GM19324 (cell line): ENCODE data around the gene UBA1.

Source experiments
- ATAC-seq: cut with Tn5 transposase; IDR thresholded peaks from one replicate; pipeline ENCODE4 v1.9.1; 2021; ENCODE audit warnings: mild to moderate bottlenecking, moderate library complexity; ENCODE audit not compliant: unreplicated experiment, low FRiP score

UBA1 gene

DNA sequence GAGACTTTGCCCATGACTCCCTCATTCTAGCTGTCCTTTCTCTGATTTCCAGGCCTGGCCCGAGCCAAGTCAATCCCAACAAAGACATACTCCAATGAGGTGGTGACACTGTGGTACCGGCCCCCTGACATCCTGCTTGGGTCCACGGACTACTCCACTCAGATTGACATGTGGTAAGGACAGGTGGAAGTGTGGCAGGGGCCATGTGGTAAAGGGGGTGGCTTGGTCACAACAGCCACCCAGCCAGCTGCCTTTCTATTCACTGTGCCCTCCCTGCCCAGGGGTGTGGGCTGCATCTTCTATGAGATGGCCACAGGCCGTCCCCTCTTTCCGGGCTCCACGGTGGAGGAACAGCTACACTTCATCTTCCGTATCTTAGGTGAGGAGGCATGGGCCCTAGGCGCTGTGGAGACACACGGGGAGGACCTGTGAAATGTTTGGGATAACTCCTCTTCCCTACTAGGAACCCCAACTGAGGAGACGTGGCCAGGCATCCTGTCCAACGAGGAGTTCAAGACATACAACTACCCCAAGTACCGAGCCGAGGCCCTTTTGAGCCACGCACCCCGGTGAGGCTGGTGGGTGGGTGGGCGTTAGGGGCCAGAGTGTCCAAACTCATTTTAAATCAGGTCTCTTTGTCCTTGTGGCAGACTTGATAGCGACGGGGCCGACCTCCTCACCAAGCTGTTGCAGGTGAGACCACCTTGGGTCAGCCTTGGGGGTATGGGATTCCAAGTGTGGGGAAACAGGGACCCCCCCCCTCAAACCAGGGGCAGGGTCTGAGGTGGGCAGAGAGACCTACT lies 33.1 kb downstream of the UBA1 start:
- ATAC-seq = no peak

DNA sequence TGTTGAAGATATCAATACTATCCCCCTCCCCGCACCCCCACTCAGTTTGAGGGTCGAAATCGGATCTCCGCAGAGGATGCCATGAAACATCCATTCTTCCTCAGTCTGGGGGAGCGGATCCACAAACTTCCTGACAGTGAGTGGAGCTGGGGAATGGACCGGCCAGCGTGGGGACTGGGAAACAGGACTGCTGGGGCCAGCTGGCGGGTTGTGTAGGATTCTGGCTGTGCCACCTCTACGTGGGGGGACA lies 33.6 kb downstream of the UBA1 start:
- ATAC-seq = no peak

DNA sequence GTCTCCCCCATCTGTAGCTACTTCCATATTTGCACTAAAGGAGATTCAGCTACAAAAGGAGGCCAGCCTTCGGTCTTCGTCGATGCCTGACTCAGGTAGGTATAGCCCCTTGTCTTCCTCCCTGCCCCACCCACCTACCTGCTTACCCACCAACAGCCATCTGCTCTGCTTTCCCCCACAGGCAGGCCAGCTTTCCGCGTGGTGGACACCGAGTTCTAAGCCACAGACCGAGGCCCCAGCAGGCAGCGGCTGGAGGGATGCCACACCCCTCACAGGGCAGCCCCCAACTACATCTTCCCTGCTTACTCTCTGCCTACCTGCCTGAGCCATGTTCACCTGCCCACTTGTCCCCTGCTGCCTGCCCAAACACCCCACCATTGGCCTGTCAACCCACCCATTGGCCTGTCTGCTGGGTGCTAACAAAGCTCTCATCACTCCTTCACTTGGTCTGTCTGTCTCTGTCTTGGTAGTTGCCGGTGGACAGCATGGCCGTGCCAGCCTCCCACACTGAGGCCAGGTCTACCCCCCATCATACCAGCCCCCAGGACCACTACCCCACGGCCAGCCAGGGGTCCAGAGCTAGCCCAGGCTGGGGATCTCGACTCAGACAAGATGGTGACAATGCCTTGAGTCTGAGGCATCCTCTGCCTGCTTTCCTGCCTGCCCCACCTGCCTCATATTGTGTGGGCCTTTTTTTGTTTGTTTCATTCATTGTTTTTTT lies 35.1 kb downstream of the UBA1 start:
- no peak for ATAC-seq

DNA sequence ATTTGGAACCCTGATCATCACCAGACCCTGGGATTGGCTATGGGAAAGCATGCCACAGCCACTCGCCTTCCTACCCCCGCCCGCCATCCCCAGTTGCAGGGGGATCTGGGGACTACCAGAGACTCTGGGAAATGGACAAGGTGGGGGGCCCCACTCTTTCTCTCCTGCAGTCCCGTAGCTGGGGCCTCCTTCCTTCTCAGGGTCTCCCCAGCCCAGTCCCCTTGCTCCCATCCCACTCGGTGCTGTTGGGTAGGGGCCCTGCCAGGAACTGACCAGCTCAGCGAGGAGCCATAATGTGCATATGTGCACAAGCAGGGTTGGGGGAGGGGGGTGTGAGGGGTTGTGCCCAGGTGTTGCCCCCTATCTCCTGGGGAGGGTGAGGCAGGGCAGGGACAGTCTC lies 35.8 kb downstream of the UBA1 start:
- no peak for ATAC-seq

DNA sequence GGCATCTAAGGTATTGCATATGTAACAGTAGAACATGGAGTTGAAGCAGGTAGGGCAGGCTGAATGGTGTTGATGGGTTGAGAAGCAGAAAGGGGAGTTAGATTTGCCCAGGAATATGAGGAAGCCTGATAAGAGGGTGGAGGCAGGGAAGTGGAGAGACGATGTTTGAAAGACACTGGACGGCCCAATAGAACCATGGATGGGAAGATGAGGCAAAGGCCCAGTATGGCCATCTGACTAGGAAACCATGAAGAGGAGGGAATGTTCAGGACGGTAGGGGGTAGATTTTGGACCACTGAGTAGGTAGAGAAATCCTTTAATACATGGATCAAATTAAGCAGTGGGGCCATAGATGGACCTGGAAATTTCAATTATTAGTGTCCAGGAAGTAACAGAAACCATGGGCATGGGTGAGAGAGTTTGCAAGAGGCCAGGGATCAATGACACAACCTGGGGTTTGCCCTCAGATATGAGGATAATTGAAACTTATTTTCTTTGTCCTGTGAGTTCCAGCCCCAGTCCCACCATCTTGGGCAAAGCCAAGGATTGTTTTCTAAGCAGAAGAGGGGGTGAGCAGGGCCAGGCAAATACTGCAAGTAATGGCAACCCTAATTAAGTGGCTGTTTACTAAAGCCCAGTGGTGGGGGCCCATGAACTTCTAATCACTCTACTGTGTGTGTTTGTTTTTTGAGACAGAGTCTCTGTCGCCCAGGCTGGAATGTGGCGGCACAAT lies 36.7 kb downstream of the UBA1 start:
- ATAC-seq = no peak

DNA sequence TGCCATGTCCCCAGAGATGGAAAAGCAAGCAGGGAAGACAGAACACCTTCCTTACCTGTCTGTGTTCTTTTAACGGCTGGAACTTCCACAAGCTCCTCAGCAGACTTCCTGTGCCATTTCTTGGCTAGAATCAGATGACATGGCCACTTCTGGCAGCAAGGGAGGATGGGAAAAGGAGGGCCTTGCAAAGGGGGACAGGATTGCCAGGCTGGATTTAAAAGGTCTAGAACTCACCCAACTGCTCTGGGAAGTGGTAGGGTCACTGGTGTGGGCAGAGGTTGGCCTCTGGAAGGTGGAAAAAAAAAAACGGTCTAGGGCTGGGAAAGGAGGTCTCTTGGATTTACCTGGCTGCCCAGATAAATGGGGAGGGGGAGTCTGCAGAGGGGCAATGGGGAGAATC lies 37.5 kb downstream of the UBA1 start:
- no peak for ATAC-seq

DNA sequence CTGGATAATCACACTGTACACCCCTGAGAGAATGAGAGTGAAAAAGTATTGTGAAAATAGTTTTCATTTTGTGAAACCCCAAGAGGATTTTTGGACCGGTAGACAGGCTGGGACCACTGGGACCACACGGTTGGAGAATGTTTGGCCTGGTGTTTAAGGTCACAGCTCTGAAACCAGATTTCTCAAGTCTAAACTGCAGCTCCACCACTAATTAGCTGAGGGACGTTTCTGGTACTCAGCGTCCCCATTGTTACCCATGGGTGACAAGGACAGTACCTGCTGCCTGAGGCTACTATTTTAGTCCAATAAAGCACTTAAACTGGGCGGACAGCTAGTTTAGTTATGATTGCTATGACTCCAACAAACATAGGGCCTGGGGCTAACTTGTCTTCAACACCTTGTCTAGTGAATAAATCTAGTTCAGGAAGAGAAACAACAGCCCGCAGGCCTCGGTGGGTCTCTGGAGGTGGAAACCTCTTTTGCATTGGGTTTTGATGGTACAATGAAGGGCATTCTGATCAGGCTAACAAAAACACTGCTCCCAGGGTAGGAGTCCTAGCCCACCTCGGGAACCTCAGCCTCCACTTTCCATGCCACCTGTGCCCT lies 38.7 kb downstream of the UBA1 start:
- no peak for ATAC-seq

DNA sequence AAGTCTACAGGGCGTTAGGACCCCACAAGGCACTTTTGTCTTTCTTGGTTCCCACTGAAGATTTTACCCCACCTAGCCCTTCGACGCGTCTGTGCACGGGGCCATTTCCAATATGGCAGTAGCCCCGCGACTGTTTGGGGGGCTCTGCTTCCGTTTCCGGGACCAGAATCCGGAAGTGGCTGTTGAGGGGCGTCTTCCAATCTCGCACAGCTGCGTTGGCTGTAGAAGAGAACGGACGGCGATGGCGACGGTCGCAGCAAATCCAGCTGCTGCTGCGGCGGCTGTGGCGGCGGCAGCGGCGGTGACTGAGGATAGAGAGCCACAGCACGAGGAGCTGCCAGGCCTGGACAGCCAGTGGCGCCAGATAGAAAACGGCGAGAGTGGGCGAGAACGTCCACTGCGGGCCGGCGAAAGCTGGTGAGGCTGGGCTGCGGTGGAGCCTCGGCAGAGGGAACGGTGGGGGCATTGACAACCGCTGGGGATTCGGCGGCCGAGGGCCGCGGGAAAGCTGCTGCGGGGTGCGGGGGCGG lies 39.2 kb downstream of the UBA1 start, which contains the start of gene USP11:
Gene USP11 (plus strand): TSS at position 207 of the 530 bp plus-strand sequence. CDS start 35 bp downstream, at position 242.
- peak; percentile 9 for ATAC-seq

DNA sequence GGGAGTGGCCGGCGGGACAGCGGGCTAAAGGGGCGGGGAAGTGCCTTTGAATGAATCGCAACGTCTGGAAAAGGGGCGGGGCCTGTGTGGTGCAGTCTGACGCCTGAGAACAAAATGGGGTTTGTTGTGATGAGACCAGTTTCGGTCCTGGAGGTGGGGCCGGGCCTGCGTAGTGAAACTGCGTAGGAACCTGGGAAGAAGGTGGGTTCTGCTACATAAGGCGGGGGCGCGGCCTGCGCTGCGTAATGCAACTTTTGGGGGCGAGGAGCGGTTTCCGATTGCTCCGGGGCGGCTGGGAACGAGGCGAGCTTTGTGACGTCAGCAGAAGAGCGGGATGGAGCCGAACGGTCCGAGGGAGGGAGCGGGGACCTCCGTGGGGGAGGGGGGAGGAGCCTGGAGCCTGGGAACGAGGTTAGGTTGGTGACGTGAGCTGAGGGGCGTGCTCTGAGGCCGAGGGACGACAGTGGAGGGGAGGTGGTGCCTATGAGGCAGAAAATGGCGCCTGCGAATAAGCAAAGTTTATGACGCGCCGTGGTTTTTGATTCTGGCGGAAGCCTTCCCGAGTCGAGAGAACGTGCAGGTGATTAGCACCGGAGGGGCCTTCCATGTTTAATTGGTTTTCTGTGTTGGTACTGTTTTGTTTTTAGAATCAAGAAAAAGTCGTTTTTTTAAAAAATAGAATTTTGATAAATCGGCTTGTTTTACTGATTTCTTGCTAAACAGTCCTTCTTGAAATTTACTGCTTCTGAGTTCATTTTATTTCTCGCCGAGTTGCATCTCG lies 39.9 kb downstream of the UBA1 start:
- ATAC-seq = peak; percentile 86

DNA sequence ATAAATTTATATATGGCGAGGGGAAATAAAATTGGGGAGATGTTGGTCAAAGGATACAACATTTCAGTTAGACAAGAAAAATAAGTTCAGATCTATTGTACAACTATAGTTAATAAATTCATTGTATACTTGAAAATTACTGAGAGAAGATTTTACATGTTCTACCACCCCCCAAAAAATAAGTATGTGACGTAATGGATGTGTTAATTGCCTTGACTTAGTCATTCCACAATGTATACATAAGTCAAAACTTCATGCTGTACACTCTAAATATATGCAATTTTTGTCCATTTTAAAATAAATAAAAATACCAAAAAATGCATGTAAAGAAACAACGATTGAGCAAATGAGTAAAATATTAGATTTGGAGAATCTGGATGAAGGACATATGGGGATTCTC lies 41.0 kb downstream of the UBA1 start:
- ATAC-seq = no peak

DNA sequence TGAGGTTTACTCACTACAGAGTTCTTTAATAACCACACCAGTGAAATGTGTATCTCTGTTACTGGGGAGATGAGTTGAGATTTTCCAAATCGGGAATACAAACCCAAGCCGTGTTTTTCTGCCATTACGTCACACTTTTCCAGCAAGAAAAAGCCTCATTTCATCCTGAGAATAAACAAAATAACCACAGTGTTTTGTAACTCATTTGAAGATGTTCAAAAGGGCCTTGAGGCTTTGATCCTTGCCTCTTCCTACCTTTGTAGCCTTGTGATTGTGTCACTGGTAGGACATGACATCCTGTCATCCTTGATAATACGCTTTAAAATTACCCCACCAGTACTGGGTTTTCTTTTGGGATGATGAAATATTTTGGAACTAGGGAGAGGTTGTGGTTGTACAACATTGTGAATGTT lies 42.1 kb downstream of the UBA1 start:
- no peak for ATAC-seq

DNA sequence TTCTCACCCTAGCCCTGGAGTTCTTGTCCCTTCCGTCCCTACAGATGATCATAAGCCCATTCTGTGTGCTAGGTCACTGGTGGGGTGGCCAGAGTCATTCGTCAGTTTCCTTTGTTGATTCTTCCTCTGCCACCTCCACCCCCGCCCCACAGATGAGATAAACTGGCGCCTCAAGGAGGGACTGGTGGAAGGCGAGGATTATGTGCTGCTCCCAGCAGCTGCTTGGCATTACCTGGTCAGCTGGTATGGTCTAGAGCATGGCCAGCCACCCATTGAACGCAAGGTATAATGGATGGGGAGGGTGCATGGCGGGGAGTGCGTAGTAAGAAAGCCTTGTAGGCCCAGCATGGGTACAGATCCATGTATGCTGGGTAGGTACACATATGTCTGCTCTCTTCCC lies 45.6 kb downstream of the UBA1 start:
- no peak for ATAC-seq

DNA sequence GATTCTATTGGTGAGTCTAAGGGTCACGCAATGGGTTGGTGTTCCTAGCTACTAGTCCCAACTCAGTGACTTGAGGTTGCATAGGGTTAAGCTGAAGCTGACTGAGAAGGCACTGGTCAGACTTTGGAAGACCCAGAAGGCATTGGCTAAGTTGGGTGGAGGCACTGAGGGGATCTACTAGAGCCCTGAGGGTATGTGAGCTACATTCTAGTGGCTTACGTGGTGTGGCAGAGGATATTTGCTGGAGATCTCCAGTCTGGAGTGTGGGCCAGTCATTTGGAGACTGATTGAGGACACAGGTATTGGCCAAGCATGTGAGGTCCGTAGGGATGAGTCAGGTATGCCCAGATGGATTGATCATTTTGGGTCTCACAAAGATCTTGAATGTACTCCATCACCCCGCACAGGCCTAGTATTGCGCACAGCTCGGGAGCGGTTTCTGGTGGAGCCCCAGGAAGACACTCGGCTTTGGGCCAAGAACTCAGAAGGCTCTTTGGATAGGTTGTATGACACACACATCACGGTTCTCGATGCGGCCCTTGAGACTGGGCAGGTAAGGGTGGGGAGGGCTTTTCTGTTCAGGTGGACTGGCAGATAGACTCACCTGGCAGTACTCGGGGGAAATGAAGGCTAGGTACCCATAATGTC lies 46.4 kb downstream of the UBA1 start:
- ATAC-seq = no peak

DNA sequence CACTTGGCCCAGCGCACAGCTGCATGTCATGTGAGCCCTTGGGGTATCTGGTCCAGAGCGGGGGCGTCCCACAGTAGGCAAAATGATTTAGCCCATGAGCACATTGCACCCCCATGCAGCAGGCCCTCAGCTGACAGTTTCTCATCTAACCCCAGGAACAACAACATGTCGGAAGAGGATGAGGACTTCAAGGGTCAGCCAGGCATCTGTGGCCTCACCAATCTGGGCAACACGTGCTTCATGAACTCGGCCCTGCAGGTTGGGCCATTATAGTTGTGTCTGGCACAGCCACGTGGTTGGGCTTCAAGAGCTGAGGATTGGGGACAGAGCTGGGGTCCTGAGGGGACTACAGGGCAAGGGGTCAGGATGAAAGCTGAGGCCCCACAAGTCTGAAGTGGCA lies 47.0 kb downstream of the UBA1 start:
- ATAC-seq = no peak

DNA sequence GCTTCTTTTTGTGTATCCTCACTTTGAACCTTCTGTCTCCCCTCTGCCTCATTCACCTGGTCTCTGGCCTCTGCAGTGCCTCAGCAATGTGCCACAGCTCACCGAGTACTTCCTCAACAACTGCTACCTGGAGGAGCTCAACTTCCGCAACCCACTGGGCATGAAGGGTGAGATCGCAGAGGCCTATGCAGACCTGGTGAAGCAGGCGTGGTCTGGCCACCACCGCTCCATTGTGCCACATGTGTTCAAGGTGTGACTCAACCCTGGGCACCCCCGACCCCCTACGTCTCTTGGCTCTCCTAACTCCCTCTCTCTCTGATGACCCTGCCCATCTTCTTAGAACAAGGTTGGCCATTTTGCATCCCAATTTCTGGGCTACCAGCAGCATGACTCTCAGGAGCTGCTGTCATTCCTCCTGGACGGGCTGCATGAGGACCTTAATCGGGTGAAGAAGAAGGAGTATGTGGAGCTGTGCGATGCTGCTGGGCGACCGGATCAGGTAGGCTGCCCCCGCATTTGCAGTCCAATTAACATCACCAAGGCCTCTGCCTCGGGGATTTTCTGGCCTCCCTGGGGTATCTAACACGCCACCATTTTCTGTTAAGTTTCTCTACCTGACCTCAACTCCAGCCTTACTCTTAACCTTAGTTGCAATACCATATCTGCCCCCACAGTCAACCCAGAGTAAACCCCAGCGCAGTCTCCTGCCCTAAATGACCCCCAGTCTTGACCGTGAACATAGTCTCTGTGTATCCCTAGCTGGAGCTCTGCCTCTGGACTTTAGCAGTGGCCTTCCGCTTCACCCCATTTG lies 47.8 kb downstream of the UBA1 start:
- no peak for ATAC-seq

DNA sequence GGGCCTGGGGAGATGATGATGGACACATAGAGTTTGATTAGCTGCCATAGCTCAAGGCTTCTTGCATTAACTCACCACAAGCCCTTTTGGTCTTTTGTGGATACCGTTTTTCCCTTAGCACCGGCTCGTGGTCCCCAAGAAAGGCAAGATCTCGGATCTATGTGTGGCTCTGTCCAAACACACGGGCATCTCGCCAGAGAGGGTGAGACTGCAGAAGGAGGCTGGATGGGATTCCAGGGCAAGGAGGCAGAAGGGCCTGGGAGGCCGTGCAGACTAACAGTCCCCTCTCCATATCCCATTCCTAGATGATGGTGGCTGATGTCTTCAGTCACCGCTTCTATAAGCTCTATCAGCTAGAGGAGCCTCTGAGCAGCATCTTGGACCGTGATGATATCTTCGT lies 48.7 kb downstream of the UBA1 start:
- no peak for ATAC-seq

DNA sequence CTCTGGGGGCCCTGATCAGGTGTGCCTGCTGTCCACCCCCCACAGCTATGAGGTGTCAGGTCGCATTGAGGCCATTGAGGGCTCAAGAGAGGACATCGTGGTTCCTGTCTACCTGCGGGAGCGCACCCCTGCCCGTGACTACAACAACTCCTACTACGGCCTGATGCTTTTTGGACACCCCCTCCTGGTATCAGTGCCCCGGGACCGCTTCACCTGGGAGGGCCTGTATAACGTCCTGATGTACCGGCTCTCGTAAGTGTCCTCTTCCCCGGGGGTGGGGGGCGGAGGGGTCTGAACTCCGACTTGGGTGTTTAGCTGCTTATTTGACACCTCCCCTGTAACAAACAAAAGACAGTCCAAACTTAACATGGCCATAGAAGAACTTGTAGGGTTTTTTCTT lies 49.7 kb downstream of the UBA1 start:
- ATAC-seq = no peak

DNA sequence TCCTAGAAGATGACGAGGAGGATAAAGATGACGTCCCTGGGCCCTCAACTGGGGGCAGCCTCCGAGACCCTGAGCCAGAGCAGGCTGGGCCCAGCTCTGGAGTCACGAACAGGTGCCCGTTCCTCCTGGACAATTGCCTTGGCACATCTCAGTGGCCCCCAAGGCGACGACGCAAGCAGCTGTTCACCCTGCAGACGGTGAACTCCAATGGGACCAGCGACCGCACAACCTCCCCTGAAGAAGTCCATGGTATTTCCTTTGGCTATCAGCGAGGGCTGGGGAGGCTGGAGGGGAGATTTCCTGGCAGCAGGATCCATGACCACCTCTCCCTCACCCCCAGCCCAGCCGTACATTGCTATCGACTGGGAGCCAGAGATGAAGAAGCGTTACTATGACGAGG lies 51.0 kb downstream of the UBA1 start:
- no peak for ATAC-seq

DNA sequence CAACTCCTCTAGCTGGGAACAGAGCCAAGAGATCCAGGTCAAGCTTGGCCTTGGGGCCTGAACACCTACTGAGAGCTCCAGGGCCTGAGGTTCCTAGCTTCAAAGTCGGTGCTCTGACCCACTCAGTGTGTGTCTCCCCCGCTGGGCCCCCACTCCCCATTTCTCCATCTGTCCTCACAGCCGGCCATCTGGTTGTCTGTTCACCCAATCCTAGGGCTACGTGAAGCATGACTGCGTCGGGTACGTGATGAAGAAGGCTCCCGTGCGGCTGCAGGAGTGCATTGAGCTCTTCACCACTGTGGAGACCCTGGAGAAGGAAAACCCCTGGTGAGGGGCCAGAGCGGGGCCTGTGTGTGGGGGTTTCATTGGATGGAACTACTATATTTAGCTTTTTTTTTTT lies 51.5 kb downstream of the UBA1 start:
- ATAC-seq = no peak
